NCI-H2171 treated with DMSO at 0.1 percent for 48 hours (cell line): ENCODE measurements around the gene DCAF16.
"Not testable (repeated sequence)": the region's sequence is repeated elsewhere in the genome, so short reads cannot be mapped to it uniquely, and the experiment has no call there.

ENCODE experiments used
- DNase-seq: peaks from one replicate; lab custom pipeline; 2025; lab: John Stamatoyannopoulos, UW

DCAF16 gene

GRCh38 chr4:17810260-17811077 is at the start of gene DCAF16, which contains the start of gene NCAPG:
Gene DCAF16 (minus strand): TSS chr4:17810757. CDS start chr4:17804141, 6,616 bp downstream.
Gene NCAPG (plus strand): TSS chr4:17810979. CDS start chr4:17811078, 99 bp downstream.
- peak; percentile 91 for DNase-seq

- no peak for DNase-seq
Observed at GRCh38 chr4:17859793-17860406, 49.3 kb upstream of the DCAF16 start.

- DNase-seq: no peak
Observed at GRCh38 chr4:17854036-17854435, 43.5 kb upstream of the DCAF16 start.

- DNase-seq: no peak
Observed at GRCh38 chr4:17851959-17852358, 41.4 kb upstream of the DCAF16 start.

GRCh38 chr4:17850295-17850694 is 39.7 kb upstream of the DCAF16 start:
- DNase-seq: not testable (repeated sequence)

- DNase-seq: no peak
Observed at GRCh38 chr4:17846266-17846665, 35.7 kb upstream of the DCAF16 start.

GRCh38 chr4:17823871-17824669 is 13.5 kb upstream of the DCAF16 start:
- DNase-seq: no peak

- peak; percentile 10 for DNase-seq
Observed at GRCh38 chr4:17817027-17817426, 6.5 kb upstream of the DCAF16 start.

- no peak for DNase-seq
Observed at GRCh38 chr4:17816142-17816541, 5.6 kb upstream of the DCAF16 start.

- no peak for DNase-seq
Observed at GRCh38 chr4:17814140-17814539, 3.6 kb upstream of the DCAF16 start.

- no peak for DNase-seq
Observed at GRCh38 chr4:17812801-17813200, 2.2 kb upstream of the DCAF16 start.

- DNase-seq: no peak
Observed at GRCh38 chr4:17812125-17812524, 1.6 kb upstream of the DCAF16 start.

GRCh38 chr4:17811078-17811603 is 584 bp upstream of the DCAF16 start:
- DNase-seq: no peak

GRCh38 chr4:17809667-17810066 is 890 bp downstream of the DCAF16 start:
- DNase-seq: no peak

- no peak for DNase-seq
Observed at GRCh38 chr4:17807446-17807845, 3.1 kb downstream of the DCAF16 start.

- DNase-seq: no peak
Observed at GRCh38 chr4:17805580-17806155, 4.9 kb downstream of the DCAF16 start.

GRCh38 chr4:17797808-17798207 is 12.7 kb downstream of the DCAF16 start:
- no peak for DNase-seq

- no peak for DNase-seq
Observed at GRCh38 chr4:17794730-17795129, 15.8 kb downstream of the DCAF16 start.

- no peak for DNase-seq
Observed at GRCh38 chr4:17788956-17789355, 21.6 kb downstream of the DCAF16 start.

GRCh38 chr4:17787315-17787714 is 23.2 kb downstream of the DCAF16 start:
- DNase-seq: no peak

- no peak for DNase-seq
Observed at GRCh38 chr4:17786567-17786966, 24.0 kb downstream of the DCAF16 start.

GRCh38 chr4:17785858-17786257 is 24.7 kb downstream of the DCAF16 start:
- peak; percentile 18 for DNase-seq
